GM18909 (cell line): Measurements from ENCODE around the gene TCF20.

Experiments used
- ATAC-seq: cut with Tn5 transposase; IDR thresholded peaks from one replicate; pipeline ENCODE4 v1.9.1; 2021; ENCODE audit warnings: mild to moderate bottlenecking; ENCODE audit not compliant: unreplicated experiment, poor library complexity

The TCF20 gene

GRCh38 chr22:42283278-42284201 lies 13.1 kb upstream of the TCF20 start:
- no peak for ATAC-seq

- ATAC-seq: no peak
Observed at GRCh38 chr22:42282943-42283277, 12.5 kb upstream of the TCF20 start.

DNA sequence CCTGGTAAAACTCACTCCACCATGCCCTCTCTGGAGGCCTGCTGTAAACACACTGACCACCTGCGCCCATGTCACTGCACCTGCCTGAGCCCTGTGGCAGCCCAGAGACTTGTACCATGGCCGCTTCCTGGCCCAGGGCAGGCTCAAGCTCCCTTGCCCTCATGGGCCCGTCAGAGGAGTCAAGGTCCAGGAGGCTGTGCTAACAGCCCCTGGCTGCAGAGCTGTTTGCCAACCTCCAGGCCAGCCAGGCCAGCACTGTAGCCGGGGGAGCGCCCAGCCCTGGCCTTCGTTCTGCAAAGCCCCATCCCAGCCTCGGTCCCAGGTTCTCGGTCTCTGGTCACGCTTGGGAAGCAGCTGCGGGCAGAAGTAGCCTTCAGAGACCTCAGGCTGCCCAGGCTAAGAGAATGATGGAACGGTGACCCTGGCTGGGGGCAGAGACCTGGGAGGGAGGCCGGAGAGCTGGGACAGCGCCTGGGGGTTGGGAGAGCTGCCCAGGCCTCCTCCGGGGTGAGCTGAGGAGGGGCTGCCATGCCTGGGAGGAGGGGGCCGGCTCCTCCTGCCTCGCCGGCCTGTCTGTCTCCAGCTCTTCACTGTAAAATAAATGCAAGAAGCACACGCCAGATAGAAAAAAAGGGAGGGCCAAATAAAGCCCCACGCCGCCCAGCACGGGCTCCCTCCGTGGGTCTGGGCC lies 11.9 kb upstream of the TCF20 start:
- ATAC-seq: no peak

GRCh38 chr22:42281706-42282251 lies 11.3 kb upstream of the TCF20 start:
- ATAC-seq: no peak

DNA sequence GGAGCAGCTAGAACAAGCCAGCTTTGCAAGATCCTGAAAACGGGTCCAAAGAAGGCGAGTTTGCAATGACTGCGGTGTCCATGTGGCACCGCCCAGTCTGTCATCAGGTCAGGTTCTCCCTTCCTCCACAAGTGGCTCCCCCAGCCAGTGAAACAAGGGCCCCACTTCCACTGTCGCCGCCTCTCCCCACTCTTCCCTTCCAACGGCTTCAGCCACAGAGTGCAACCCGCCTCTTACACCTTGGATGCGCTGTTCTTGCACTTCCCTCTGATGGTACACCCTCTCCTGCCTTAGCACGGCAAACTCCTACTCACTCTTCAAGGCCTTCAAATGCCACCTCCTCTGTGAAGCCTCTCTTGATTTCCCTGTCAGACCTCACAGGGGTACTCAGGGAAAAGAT lies 10.8 kb upstream of the TCF20 start:
- no peak for ATAC-seq

DNA sequence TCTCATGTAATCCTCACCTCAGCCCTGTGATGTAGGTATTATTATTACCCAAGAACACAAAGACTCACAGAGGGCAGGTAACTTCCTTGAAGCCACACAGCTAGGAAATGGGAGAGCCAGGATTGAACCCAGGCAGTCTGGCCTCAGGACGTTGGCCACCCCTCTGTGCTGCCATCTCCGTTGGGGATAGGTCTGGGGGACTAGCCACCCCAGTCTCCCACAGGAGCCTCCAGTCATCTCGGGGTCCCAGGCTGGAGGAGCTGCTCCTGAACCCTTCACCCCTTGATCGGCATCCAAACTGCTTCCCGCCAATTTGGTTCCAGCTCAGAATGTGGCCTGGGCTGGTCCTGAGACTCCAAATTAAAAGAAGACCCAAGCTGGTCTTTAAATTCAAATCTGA lies 10.4 kb upstream of the TCF20 start:
- no peak for ATAC-seq

GRCh38 chr22:42280140-42280539 lies 9.7 kb upstream of the TCF20 start:
- no peak for ATAC-seq

GRCh38 chr22:42279425-42280020 lies 9.1 kb upstream of the TCF20 start:
- no peak for ATAC-seq

DNA sequence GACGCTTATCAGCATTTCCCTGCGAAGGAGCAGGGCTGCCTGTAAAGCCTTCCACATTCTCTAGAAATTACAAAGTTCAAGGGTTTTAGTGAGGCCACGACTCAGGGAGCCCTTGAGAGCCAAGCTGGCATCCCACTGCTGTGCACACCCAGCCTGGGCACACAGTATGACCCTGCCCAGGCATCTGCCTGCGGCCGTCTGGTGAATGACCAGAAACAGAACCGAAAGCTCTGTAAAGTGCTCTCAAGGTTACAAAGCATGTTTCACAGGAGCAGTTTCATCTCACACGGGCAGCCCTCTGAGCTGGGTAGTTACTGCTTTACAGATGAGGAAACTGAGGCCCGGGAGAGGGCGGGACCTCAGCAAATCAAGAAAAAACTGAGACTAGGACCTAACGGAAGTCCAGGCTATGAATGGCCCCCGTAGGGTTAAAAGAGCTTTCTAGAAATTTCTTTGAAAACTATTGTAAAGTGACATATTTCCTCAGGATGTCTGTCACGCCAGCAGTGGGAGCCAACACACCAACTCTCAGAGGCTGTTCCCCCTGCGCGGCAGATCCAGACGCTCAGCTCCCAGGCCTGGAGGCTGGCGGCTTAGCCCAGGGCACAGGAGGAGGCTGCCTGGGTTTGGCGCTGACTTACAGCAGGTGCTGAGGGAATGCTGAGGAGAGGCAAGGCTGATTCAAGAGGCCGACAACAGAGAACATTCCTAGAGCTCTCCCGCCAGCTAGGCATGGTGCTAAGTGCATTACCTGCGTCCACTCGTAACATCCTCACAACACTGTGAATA lies 7.7 kb upstream of the TCF20 start:
- ATAC-seq: no peak

DNA sequence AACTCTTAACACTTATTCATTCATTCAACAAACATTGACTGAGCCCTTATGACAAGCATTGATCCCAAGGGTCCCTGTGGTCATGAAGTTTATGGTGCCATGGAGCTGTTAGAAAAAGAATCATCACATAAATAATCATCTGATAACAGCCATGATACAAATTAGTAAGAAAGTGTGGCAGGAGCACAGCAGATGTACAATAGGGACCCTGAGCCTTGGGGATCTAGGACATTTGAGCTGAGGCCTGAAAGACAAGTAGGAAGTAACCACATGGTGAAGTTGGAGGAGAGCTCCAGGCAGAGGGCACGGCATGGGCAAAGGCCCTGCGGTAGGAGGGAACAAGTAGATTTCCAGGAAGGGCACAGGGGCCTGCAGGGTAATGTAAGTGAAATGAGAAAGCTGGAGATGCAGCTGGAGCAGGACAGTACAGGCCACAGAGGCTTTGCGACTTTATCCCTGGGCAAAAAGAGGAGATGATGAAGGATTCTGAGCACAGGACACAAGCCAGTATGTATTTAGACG lies 6.8 kb upstream of the TCF20 start:
- no peak for ATAC-seq

GRCh38 chr22:42275970-42276369 lies 5.5 kb upstream of the TCF20 start:
- no peak for ATAC-seq

DNA sequence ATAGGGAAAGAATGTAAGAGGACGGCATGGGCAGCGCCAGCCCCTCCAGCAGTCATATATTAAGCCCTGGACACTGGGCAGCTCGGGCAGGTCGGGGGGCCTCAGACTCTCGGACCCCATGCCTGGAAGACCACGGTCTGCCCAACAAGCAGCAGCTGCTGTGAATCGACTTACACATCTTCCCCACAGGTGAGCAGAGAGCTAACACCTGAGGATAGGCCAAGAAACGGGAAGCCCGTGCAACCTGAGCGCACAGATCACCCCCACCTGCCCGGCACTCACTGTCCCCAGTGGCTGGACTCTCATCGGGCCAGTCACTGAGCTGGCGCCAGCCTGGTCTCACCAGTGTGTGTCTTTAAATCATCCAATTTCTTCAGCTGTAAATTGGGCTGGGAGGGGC lies 4.7 kb upstream of the TCF20 start:
- ATAC-seq: no peak

GRCh38 chr22:42273855-42274451 lies 3.5 kb upstream of the TCF20 start:
- no peak for ATAC-seq

- ATAC-seq: no peak
Observed at GRCh38 chr22:42272431-42272999, 2.1 kb upstream of the TCF20 start.

DNA sequence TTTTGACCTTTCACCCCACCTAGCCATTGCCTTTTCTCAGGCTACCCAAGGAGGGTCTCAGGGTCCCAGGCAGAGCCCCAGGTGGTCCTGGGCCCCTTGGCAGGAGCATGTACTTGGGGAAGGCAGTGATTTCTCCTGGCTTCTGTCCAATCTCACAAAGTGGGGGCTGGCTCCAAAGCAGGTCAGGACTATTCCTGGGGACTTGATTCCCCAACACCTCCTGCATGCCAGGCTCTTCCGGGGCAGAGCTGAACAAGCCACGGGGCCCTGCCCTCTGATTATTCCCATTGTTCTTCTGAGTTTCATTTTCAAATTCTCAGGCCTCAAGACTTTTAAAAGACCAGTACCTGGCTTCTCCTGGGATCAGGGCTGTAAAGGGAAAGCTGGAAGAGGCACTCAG lies 1.5 kb upstream of the TCF20 start:
- ATAC-seq: no peak

GRCh38 chr22:42271191-42271813 lies 849 bp upstream of the TCF20 start:
- ATAC-seq: no peak

- ATAC-seq: peak; percentile 49
Observed at GRCh38 chr22:42270176-42270509, 310 bp downstream of the TCF20 start.

- peak; percentile 51 for ATAC-seq
Observed at GRCh38 chr22:42269432-42270175, 849 bp downstream of the TCF20 start.
